Anterior cingulate cortex (tissue), 58 donors: ENCODE results near the gene SLC41A2.
"Not testable (repeated sequence)": the region's sequence is repeated elsewhere in the genome, so short reads cannot be mapped to it uniquely, and the experiment has no call there.

Source experiments
- DNase-seq, 58 donors: peaks; one replicate each; lab custom pipeline; 2025; lab: John Stamatoyannopoulos, UW

SLC41A2 gene

DNA sequence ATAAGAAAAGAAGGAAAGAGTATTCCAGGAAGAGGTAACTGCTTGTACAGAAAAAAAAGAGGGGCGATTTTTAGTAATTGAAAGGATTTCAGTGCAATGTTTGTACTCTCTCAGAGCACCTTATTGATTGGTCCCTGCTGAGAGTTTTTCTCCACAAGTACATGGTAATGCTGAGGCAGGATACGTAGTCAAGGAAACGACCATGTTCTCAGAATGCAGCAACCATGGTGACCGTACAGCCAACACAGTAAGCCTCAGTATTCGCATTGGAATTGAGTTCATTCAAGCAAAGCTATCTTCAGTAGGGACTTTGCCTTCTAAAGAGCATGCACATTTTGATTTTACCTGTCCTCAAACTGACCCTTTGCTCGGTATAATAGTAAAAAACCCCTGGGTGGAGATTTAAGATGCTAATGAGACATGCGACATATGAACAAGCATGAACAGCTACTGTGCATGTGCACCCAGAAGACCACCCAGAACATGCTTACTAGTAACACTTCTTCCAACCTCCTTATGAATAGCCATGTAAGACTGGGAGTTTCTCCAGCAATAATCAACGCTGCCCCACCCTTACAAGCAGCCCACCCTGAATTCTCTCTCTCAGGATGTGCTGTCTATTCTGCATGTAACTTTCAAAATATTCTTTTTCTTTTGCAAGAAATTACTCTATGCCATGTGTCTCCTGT, 6.2 kb upstream of the SLC41A2 start:
- peak in 5 of 58 donors; percentile 1 to 23 (median 3) for DNase-seq

GRCh38 chr12:104963757-104964156, 5.7 kb upstream of the SLC41A2 start:
- DNase-seq: no peak

GRCh38 chr12:104960464-104960863, 2.4 kb upstream of the SLC41A2 start:
- DNase-seq: no peak

- no peak for DNase-seq
Measured at GRCh38 chr12:104959335-104959841, 1.3 kb upstream of the SLC41A2 start.

- DNase-seq: peak in 1 of 58 donors; percentile 16
Measured at GRCh38 chr12:104958805-104959334, 780 bp upstream of the SLC41A2 start.

GRCh38 chr12:104957719-104958000, 430 bp downstream of the SLC41A2 start:
- peak in 16 of 58 donors; percentile 4 to 54 (median 38) for DNase-seq

GRCh38 chr12:104956870-104957718, 996 bp downstream of the SLC41A2 start:
- no peak for DNase-seq

- DNase-seq: no peak
Measured at GRCh38 chr12:104955703-104956102, 2.4 kb downstream of the SLC41A2 start.

DNA sequence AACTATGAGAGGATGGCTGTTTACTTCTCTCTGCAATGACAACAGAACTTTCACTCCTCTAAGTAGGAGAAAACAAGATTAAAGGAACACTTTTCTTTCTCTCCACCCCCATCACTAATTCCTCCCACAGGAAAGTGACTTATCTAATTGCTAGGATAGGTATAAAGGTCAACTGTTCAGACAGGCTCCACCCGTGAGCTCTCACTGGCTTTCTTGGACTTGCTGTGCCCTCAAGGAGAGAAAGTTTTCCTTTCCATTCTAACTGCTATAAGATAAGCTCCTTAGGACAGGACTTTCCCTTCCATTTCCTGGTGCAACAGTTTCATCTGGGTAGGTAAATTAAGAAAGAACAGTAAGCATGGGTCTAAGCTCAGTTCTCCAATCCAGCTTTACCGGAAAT, 4.8 kb downstream of the SLC41A2 start:
- DNase-seq: no peak

GRCh38 chr12:104952816-104953215, 5.3 kb downstream of the SLC41A2 start:
- no peak for DNase-seq

DNA sequence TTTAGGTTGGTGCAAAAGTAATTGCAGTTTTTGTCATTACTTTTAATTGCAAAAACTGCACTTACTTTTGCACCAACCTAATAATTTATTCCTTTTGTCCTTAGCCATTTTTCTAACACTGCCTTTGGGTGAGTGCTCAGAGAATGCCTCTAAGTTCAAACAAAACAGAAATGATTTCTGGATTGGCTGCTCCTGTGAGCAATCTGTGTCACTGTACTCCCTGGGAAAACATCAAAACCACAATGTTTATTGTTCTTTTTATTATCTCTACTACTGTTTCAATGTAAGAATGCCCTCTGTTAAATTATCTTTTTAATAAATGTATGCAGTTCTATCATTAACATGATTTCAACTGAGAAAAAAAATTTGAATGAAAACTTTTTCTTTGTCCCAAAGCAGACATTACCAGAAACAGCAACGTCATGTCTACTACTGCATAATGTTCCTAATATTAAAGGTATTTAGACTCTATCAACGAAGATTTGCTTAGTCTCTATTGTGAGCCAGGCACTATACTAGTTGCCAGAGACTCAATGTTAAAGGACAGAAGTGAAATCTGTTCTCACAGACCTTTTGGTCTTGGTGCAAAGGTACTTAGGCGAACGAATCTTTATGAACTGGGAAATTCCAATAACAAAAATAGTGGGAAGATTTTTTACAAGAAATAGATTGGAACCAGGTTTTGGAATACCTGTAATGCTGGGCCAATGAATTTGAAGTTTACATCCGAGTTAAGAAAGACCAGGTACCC, 6.2 kb downstream of the SLC41A2 start:
- DNase-seq: no peak

- DNase-seq: not testable (repeated sequence)
Measured at GRCh38 chr12:104948716-104949115, 9.4 kb downstream of the SLC41A2 start.

- DNase-seq: no peak
Measured at GRCh38 chr12:104944252-104944651, 13.8 kb downstream of the SLC41A2 start.

- DNase-seq: not testable (repeated sequence)
Measured at GRCh38 chr12:104943401-104943800, 14.7 kb downstream of the SLC41A2 start.

DNA sequence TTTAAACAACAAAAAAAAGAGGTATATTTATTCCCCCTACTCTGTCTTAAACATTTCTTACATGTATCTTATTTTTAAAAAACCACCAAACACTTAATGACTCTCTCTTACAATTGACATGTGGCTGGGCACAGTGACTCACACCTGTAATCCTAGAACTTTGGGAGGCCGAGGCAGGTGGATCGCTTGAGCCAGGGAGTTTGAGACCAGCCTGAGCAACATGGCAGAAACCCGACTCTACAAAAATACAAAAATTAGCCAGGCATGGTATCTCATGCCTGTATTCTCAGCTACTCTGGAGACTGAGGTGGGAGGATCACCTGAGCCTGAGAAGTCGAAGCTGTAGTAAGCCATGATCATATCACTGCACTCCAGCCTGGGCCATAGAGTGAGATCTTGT, 16.0 kb downstream of the SLC41A2 start:
- DNase-seq: no peak

DNA sequence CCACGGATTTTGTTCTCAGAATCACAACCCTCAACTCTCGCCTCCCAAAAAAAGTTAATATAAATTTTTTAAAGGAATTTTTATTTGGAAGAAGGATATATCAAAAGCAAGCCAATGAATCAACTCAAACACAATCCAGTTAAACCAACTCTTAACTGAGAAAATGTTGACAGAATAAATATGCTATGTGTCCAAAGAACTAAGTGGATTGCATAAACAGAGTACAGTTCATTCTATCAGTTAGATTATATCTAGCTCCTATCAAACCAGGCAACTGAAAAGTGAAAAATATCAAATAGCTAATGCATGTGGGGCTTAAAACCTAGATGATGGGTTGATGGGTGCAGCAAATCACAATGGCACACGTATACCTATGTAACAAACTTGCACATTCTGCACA, 16.6 kb downstream of the SLC41A2 start:
- no peak for DNase-seq

- no peak for DNase-seq
Measured at GRCh38 chr12:104939089-104939488, 19.0 kb downstream of the SLC41A2 start.

DNA sequence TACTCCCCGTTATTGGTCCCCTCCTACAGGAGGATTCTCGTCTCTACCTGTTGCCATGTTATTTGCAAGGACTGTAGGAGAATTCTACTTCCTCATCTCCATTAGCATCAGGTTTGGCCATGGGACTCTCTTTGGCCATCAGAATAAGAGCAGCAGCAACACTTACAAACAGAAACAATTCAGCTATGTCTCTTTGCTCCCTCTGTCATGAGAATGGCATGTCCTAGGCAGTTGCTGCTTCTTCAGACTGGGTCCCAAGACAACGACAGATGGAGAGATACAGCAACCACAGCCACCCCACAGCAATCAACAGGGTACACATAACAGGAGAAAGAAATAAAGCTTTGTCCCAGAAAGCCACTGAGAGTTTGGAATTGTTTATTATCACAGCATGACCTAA, 19.7 kb downstream of the SLC41A2 start:
- DNase-seq: no peak

GRCh38 chr12:104935886-104936285, 22.2 kb downstream of the SLC41A2 start:
- no peak for DNase-seq

GRCh38 chr12:104933778-104934177, 24.3 kb downstream of the SLC41A2 start:
- no peak for DNase-seq

DNA sequence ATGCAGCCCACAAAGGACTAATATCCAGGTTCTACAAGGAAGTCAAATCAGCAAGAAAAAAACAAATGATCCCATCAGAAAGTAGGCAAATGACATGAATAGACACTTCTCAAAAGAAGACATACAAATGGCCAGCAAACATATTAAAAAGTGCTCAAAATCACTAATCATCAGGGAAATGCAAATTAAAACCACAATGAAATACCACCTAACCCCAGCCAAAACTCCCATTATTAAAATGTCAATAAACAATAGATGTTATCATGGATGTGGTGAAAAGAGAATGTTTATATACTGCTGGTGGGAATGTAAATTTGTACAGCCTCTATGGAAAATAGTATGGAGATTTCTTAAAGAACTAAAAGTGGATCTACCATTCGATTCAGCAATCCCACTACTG, 25.0 kb downstream of the SLC41A2 start:
- DNase-seq: no peak
